HL-60/S4 (cell line): ENCODE measurements around the gene NCS1.

ENCODE experiments used
- in situ Hi-C: fragments of 300-500 bp; cut with MboI; formaldehyde crosslinking; loops from 2 replicates; pipeline ENCODE4 v1.14.3; 2022; ENCODE audit warnings: low sequenced_read_pairs

The NCS1 gene

DNA sequence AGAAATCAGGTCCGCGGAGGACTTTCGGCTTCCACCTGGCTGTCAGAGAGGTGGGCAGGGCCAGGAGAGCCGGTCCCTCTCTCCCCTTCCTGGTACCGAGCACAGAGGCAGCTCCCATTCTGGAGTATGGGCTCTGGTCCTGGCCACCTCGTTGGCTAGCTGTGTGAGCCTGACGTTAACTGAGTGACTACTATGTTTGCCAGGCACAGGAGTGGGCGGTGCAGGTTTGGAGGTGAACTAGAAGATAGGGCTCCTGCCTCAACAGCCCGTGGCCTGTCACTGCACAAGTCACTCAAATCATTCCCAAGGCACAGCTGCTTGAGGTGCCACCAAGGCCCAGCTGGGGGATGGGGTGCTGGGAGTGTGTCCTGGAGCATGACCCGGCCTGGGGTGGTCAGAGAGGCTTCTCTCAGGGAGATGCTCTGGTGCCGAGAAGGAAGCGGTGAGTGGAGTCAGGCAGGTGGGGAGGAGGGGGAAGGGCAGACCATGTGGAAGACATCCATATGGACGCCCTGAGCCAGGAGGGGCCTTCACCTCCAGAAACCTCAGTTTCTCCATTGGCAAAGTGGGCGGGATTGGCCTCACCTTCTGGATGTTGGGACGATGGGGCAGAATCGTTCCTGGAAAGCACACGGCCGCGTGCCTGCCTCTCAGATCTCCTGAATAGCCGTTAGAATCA, 39.5 kb downstream of the NCS1 start:
- in situ Hi-C loops = no loop called here

DNA sequence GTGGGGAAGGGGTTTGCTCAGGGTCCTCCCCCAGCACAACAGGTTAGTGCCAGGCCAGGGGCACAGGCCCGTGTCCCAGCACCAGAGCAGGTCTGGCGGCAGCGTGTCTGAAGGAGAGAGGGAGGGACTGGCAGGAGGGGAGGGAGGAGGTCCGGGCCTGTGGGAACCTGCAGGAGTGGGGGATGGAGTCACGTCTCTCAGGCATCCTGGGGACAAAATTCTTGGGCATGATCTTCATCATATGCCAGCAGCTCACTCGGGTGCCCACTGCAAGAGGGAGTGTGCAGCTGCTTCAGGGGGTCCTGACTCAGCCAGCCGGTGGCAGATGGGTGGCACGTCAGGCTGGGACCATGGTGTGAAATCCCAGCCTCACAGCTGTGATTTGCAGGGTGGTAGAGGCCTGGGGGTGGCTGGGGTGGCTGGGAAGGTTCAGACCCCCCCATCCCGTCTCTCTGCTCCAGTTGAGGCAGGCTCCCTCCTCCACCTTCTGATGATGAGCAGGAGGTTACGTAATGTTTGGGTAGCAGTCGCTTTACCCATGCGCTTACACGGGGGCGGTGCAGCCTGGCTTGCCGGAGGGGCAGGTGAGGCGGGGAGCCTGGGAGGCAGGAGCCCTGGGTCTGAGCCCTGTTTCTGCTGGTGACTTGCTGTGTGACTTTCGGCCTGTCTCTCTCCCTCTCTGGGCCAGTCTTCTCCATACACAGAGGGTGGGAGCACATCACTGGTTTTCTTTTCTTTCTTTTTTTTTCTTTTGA, 40.5 kb downstream of the NCS1 start:
- in situ Hi-C loops = no loop called here

DNA sequence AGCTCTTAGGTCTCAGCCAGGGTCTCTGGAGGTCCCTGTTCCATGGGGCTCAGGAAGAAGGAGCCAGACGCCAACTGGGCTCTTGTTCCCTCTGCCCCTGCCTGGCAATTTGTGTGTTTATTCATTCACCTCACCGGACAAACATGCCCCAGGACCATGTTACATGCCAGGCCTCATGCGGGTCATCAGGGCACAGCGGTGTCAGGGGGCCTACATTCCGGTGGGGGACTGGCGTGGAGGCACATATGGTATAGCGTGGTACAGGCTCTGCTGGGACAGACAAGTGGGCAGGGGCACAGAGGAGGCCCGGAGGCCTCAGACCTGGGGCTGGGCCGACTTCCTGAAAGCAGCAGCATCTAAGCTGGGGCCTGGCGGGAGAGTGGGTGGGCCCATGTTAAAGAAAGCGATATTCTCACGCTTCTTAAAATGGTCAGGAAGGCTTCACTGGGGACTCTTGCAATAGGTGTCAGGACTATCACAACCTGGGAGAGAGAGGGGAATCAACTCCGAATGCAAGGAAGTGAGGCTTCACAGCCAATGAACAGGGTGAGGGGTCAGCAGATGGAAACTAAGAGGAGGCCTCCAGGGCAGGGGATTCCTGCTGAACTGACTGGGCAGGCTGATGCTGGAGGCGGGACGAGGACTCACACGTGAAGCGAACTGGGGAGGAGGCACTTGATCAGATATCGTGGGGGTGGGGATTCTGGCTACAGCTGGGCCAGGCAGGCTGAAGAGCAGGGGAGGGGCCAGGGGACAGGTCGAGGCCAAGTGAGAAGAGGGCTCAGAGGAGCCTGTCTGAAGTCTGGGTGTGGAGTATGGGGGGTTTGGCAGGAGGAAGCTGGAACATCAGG, 41.9 kb downstream of the NCS1 start:
- in situ Hi-C loops = no loop called here

DNA sequence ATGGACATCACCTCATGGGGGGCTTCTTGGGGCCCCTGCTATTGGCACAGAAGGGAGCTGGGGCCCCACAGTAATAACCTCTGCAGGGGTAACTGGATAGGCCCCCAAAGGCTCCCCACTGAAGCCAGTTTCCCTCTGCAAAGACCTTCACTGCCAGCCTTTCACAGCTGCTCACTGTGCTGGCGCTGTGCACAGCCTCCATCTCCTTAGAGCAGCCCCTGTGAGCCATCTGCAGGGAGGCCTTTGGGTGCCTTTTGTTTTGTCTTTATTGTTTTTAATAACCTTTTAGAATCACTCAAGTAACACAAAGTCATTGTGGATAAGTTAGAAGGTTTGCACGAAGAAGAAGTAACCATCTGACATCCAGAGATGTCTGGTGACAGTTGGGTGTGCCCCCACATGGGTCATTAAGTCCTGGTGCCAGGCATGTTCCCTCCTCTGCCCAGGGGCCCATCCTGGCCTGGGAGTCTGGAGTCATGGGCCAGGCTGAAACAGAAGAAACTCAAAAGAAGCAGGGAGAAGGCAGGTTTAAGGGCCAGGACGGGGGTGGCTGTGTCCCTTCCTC, 42.7 kb downstream of the NCS1 start:
- in situ Hi-C loops = no loop called here

DNA sequence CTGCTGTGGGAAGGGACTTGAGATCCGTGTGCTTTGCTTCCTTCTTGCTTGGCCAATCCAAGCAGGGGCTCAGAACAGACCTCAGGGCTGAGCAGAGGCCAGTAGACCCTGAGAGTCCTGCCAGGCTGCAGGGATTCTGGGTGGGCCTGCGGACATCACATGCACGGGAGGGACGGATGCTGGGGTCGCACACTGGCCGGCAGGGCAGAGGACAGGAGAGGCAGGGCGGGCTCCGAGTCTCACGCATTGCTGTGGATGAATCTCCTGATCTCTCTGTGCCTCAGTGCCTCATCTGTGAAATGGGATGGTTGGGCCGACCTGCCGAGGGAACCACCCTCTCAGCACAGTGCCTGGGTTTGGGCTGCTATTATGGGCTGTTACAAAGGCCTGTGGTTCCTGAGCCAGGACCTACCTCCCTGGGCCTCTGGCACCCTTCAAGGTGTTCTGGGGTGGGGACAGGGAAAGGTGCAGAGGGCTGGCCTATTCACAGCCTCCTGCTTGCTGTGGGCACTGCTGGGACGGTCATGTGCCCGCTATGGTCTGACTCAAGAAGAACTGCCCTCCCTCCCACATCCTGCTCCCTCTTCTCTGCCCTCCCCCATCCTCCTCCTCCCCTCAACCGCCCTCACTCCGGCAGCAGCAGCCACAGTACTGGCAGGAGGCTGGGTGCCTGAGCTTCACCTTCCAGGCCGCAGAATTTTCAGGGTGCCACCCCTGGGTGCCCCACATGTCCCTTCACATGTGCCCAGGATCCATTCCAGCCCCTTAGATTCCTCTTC, 43.3 kb downstream of the NCS1 start:
- in situ Hi-C loops = no loop called here

DNA sequence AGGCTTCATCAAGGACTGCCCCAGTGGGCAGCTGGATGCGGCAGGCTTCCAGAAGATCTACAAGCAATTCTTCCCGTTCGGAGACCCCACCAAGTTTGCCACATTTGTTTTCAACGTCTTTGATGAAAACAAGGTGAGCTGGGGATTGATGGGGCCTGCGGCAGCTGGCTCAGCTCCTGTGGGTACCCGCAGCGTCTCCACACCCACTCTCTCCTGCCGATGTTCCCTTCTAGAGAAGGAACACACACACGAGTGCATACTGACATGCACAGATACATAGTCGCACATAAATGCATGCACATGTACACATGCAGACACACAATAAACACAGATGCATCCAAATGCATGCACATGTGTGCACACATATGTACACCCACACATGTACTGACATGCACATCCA, 45.6 kb downstream of the NCS1 start:
- in situ Hi-C loops = no loop called here

DNA sequence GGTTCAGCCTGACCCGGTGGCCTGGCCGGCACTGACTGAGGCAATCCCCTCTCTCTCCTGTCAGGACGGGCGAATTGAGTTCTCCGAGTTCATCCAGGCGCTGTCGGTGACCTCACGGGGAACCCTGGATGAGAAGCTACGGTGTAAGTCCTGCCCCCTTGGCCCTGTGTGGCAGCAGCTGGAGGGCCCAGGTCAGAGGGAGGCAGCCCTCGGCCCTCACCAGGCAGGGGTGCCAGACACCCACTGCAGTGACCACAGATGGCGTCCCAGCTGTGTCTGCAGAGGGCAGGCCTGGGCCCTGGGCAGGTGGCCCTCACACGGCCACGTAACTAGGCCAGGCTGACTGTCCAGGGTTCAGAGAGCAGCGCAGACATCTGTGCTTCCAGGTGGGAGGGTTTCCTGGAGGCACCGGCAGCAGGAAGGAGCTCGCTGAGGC, 47.5 kb downstream of the NCS1 start:
- in situ Hi-C loops = no loop called here

DNA sequence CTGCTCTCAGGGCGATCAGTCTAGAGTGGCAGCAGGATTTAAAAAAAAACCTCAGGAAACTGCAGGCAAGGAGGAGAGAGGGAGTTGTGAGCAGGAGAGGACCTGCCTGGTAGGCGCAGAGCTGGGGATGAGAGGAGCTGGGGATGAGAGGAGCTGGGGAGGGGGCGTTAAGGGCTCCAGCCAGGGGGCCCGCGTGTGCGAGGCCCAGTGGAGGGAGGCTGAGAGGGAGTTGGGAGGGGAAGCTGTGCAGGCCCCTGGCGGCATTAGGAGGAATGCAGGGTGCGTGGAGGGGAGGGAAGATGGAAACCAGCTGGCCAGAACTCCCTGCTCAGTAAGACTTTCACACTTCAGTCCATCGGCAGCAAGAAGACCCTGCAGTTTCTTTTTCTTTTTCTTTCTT, 48.1 kb downstream of the NCS1 start:
- in situ Hi-C loops = no loop called here

DNA sequence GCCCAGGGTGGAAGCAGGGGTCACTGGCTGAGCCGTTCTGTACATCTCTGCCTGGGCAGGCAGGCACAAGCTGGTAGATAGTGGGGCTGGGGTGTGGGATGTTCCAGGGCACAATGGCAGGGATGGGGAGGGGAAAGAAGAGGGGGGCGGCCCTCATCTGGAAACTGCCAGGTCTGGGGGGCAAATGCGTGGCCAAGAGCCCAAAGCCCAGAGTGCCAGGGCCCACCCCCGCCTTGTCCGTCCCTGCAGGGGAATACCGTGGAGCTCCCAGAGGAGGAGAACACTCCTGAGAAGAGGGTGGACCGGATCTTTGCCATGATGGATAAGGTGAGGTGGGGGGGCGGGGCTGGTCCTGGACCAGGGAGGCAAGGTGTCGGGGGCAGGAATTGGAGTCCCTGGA, 50.6 kb downstream of the NCS1 start:
- in situ Hi-C loops = no loop called here

DNA sequence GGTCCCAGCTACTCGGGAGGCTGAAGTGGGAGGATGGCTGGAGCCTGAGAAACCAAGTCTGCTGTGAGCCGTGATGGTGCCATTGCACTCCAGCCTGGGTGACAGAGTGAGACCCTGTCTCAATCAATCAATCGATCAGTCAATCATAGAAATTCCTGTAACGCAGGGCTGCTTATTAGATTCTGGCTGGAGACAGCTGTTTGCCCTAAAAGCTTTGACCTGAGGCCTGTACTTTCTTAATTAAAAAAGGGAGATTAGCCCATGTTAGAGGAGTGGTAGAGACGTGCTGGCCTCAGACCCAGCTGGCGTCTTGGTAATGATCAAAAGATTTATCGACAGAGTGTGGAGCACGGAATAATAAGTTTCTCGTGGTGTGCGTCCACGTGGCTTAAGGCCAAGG, 52.9 kb downstream of the NCS1 start:
- in situ Hi-C loops = loop anchor here (25.0 kb wide), 1 partner anchor 338 kb away; no protein-coding TSS in a partner anchor

DNA sequence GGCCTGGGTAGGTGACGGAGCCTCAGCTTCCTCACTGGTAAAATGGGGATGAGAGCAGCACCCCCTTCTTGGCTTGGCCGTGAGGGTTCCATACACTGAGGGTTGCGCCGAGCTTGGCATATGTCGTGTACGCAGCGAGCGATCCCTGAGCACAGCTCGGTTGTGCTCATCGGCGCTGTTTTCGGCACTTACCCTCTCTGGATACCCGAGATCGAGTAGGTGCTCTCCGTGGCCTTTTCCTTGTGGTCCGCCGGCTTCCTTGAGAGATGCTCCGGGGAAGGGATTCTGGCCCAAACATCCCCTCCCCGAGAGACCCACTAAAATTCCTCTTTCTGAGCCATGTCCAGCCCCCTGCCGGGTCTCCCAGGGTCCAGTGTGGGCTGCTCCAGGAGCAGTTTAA, 53.4 kb downstream of the NCS1 start:
- in situ Hi-C loops = loop anchor here (25.0 kb wide), 1 partner anchor 338 kb away; no protein-coding TSS in a partner anchor

DNA sequence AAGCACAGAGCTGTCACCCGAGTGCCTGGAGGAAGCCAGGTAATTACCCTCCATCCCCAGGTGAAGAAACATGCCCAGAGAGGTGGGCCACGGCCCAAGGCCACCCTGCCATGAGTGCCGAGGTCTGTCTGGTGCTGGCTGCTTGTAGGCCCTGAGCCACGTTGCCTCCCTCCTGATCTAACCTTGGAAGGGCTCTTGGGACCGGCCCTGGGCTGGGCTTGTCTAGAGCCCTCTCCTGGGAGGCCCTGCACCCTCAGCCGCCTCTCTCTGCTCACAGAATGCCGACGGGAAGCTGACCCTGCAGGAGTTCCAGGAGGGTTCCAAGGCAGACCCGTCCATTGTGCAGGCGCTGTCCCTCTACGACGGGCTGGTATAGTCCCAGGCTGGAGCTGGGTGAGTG, 53.9 kb downstream of the NCS1 start:
- in situ Hi-C loops = loop anchor here (25.0 kb wide), 1 partner anchor 339 kb away; no protein-coding TSS in a partner anchor

DNA sequence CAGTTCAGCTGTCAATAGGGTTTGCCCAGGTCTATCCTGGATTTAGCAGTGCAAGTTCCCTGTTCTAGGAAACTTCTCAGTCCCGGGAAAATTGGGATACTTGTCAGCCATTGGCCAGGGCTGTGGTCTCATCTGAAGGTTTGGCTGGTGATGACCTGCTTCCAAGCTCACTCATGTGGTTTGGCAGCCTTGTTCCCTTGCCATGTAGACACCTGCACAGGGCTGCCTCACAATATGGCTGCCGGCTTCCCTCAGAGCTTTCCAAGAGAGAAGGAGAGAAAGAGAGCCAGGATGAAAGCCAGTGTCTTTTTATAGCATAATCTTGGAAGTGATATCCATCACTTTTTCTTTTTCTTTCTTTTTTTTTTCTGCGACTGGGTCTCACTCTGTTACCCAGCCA, 55.6 kb downstream of the NCS1 start:
- in situ Hi-C loops = loop anchor here (25.0 kb wide), 1 partner anchor 341 kb away; no protein-coding TSS in a partner anchor

DNA sequence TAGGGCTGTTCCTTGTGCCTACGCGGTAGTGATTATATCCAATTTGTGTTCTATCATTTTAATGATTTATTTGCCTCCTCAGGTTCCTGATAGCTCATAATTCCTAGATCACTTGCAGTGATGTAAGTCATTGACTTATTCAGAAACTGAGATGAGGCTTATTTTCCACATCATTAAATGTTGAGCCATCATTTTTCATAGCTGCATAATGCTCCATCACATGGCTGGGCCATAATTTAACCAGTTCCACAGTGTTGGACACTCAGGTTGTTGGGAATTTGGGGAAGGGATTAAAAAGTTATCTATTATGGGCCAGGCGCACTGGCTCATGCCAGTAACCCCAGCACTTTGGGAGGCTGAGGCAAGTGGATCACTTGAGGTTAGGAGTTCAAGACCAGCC, 57.6 kb downstream of the NCS1 start:
- in situ Hi-C loops = loop anchor here (25.0 kb wide), 1 partner anchor 342 kb away; no protein-coding TSS in a partner anchor

DNA sequence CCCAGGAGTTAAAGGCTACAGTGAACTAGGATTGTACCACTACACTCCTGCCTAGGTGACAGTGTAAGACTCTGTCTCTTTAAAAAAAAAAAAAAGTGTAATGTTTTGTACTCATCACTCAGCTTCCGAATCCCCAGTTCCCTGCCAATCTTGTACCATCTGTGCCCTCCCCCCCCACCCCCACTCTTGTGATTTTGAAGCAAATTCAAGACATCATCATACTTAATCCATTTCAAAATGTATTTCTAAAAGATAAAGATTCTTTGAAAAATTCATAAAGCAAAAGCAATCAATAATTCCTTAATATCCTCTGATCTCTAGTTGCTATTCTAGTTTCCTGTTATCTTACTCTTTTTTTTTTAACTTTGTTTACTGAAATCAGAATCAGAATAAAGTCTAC, 58.4 kb downstream of the NCS1 start:
- in situ Hi-C loops = loop anchor here (25.0 kb wide), 1 partner anchor 343 kb away; no protein-coding TSS in a partner anchor

DNA sequence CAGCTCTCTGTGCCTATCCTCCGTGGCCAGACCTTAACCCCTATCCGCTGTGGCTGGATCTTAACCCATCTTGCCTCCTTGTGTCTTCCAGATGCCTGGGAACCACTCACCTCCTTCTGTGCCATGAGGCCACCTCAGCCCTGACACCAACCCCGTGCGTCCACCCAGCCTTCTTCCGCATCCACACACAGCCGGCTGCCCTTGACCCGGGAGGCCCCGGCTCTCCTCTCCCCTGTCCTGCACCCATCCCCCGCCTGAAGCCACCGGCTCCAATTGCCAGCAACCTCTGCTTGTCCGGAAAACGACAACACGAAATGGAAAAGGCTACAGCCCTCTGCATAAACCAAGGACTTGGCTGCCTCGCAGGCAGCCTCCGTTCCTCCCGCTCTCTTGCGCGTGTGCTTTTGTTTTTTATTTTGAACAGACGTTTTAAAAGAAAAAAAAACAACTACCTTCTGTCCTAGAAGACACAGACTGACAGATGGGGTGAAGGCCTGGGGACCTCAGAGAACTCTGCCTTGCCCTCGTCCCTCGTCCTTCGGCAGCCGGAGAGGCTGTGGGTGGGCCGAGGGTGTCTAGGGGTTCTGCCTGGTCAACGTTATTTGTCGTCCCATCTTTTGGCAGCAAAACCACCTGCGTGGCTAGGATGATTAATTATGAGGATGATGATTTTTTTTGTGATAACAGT, 60.8 kb downstream of the NCS1 start:
- in situ Hi-C loops = loop anchor here (25.0 kb wide), 1 partner anchor 346 kb away; no protein-coding TSS in a partner anchor

DNA sequence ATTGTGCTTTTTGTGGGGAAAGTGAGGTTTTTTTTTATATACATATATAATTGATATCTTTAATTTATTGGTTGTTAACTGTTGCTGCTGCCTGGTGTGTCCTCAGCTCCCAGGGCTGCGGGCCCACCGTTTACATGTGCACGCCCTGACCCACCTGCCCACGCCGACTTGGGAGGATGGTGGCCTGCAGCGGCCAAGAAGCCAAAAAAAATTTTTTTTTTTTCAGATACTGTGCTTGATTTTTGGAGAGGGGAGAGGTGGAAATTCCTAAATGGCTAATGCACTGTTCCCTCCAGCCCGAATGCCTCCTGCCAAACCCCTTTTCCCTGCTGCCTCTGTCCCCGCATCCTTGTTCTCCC, 61.4 kb downstream of the NCS1 start:
- in situ Hi-C loops = loop anchor here (25.0 kb wide), 1 partner anchor 346 kb away; no protein-coding TSS in a partner anchor

DNA sequence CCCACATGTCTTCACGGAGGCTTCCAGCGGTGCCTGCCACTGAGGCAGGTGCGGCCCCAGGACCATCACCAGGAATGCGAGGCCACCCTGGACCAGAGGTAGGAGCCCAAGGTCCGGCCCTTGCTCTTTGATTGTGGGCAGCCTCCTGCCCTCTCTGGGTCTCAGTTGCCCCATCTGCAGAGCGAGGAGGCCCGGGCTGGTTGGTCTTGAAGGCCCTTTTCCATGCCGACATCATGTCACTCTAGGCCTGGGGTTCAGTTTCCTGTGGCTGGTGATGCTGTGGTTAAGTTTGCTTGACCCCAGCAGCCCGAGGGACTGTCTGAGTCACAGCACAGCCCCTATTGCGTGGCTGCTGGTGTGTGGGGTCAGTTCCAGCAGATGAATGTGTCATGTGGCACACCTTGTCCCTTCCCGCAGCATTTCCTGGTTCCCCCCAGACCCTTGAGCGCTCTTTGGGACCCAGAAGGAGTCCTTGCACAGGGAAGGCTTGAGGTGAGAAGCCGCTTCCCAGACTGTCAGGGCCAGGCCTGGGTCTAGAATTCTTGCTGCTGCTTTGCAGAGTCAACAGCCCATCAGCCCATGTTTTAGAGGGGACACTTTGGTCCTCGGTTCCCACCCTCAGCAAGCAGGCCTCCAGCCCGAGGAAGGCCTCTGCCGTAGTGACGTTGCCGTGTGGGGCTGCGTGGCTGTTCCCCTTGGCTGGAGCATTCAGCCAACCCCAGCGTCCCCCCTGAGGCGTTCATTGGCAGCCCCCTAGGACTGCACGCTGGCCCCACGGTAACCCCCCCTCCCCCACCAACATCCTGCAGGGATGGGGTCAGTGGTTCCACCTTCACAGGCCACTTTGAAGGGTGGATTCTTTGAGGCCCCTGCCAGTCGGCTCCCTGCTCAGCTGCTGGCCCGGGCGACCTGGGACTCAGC, 62.4 kb downstream of the NCS1 start:
- in situ Hi-C loops = loop anchor here (5.0 to 25.0 kb wide), 2 partner anchors 122 to 347 kb away; no protein-coding TSS in a partner anchor
